LoVo (cell line): Measurements from ENCODE around the gene SEMA4D.

ENCODE experiments used
- DNase-seq: peaks from one replicate; pipeline ENCODE4 v3.0.0-alpha.2; 2016; ENCODE audit warnings: low spot score

SEMA4D gene

DNA sequence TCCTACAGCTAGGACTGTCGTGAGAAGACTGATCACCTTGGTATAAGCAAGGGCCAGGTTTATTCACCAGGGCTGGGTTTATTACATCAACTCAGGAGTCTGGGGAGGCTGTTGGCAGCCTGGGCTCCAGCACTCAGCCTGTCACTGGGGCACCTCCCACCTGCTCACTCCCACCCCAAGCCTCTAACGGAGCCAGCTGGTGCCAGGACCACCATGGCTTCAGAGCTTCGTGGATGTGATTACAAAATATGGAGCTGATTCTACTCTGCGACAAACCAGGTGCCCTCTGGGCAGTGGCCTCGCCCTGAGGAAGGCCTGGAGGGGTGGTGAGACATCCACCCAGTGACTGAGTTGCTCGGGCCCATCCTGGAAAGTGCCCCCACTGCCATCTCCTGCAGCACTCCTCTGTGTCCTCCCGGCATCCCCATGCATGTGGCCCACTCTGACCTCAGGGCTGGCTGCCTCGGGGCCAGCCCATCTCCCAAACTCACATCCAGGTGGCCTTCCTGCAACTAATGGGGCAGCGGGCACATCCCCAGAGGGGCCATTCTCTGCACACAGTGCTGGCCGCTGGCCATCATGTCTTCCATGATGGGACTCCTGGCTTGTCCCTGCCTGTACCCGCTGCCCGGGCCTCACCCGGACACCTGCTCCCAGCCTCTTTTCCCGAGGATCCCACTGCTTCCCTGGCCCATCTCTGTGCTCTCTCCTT lies 130.0 kb downstream of the SEMA4D start:
- no peak for DNase-seq

DNA sequence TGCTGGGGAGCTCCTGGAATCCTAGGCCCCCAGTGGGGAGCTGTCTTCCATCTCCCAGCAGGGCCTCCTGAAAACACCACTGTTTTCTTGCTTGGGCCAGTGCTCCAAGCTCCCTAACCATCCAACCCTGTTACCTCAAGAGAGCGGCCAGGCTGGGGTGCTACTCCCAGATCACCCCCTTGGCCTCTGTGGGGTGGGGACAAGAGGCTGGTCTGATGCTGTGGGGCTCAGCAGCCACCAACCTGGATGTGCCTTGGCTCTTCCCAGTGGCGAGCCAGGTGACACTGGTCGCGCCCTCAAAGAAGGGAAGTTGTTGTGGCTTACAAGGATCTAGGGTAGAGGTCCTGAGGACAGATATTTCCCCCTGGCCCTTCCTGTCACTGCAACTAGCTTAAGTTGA lies 130.6 kb downstream of the SEMA4D start:
- no peak for DNase-seq

DNA sequence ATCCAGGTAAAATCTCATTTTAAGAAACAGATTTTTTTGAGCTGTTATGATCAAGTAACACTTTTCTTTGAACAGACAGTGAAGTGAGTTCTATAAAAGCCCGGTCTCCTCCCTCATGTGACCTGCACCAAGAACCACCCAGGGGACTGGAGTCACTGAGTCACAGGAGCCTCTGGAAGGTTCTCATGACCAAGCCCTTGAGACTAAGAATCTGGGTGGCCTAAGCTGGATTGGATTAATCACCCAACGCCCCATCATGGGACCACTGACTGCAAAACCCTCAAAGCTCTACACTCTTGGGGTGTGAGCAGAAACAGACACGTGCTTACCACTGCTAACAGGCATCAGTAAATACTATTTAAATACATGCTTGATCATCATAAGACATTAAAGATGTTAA lies 131.2 kb downstream of the SEMA4D start:
- DNase-seq: no peak

DNA sequence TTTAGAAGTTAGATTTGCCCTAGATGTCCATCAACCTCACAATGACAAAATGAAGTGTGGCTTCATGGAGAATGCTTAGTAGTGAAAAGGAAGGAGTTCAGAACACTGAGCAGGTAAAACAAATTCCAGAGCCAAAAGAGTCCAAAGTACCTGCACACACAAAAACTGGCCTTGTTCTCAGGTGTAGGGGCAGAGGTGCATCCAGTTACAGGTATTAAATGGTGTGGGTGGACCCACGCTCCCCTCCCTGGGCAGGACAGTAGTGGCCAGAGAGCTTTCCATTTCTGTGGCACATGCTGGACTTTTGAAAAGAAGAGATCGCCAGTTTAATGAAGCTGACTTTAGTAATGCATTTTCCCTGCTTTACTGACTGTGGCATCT lies 132.4 kb downstream of the SEMA4D start:
- no peak for DNase-seq

DNA sequence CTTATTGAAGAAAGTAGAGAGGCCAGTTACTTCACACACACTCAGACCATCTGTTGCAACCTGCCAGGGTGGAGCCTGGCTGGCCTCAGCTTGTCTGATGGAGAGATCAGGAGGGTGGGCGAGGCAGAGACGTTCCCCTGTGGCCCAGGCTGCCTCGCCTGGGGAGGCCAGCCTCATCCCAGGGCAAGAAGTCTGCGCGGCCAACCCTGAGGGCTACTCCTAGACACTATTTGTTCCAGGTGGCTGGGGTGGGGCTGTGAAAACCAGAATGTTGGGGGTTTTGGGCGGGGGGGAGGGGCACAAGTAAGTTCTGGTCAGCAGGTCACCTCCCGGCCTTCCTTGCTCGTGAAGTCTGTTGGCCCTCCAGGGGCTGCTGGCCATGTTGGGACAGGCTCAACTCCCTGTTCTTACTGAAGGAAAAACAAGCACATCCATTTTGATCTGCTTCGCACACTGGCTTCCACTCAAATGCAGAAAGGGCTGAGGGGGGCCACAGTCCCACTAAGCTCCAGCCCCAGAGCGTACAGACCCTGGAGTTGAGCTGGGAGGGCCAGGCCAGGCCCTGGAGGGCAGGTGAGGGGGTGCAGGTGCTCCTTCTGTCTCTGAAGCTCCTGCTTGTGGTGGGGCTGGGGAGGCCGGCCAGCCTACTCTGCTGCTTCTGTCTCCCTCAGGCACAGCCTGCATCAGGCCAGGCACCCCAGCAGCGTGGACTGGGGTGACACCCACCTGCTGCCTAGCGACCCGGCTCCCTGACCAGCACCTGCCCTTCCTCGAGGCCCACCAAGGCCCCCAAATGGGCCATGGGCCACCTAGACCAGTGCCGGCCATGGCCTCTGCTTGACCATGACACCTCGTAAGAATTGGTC lies 133.0 kb downstream of the SEMA4D start:
- DNase-seq: no peak

DNA sequence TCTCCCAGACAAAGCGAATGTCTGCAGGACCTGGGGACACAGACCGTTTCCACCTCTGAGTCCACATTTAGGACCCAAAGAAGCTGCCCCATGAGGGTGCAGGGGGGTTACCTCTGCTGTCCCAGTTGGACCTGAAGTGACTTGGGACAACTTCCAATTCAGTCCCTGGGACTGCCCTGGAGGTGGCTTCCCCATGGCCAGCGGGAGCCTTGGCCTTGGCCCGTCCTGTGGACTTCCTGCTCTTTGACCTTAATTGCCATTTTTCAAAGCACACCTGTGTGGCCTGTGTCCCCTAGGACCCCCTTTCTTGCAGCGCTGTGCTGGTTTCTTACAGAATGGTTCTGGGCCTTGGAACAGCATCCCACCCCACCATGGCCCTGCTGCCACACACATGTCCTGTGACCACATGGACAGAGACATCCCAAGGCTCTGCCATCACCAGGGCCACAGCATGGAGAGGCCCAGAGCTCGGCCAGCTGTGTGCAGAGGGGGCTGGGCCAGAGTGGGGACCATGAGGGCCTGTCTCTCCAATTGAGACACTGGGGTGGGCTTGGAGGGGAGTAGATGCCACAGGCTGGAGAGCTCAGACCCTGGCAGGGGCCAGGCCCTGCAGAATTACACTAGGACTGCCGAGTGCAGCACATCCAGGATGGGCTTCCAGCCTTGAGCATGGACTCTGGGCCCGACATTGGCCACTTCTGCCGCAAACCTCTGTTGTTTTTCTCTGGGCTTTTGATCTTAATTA lies 133.8 kb downstream of the SEMA4D start:
- no peak for DNase-seq

DNA sequence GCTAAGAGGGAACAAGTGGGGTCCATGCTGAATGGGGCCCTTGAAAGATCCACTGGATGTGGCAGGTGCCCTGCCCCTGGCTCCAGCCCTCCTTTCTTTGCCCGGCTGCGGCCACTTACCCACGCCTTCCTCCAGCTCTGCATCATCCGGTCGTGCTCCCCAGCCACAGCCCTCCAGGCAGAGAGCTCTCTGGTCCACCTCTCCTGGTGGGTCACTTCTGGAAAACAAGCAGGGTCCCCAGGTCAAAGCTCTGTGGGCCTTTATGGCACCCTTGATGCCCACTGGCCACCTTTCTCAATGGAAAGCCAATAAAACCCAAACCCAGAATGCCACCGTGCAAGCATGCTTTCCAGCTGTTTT lies 134.6 kb downstream of the SEMA4D start:
- DNase-seq: no peak

DNA sequence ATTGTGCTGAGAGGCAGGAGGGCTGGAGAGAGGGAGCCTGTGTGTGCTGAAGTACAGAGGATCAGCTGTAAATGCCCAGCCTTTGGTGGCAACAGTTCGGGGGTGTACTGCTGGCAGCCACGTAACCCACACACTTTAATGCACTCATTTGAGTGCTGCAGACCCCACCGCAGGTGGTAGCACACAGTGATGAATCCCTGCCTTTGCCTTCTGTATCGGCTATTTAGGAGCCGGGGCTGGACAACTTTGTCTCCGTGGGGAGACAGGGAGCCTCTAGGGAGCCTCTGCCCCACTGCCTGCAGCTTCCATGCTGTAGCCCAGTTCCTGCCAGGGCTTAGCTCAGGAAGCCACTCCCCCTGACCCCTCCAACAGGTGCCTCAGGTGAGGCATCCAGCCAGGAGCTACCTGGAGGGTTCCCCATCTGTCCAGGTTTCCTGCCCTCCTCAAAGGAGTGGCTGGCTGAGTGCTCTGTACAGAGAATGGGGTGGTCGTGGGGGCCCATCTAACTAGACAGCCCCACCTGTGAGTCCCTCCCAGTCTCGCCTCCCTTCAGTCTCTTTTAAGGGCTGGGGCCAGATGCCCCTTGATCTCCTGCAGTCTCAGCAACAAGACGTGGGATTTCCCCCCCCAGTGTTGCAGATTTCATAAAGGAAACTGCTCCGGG lies 135.1 kb downstream of the SEMA4D start:
- DNase-seq: no peak

DNA sequence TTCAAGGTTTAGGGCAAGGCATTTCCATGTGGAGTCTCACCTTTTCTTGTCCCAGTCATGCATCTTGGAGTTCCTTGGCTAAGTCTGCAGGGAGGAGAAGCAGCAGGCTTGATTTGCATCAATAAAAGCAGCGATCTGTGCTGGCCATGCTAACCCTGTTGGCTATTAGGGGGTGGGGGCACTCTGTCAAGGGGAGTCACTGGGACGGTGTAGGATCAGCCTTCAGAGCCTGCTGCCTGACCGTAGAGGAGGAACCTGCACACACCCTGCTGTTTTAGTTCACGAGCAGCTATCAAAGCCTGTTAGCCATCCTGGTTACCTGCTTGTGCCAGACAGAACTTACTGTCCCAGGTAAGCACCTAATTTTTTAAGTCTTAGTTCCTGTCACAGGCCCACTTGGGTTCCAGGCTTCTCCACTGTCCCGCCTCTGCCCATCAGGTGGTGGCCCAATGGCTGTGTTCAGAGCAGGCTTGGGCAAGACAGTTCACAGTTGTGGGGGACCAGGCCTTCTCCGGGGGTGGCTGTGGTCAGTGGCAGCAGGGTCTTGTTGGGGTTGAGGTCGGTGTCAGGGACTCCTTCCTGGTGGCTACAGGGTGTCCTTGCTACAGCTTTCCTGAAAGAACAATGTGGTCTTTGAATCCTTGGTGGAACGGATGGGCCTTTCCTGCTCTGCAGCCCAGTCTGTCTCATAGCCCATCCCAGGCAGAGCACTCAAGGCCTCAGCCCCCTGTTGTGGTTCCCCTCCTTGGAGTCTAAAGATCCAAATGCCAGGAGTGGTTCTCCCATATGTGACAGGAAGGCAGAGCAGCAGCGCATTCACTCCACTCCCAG lies 135.9 kb downstream of the SEMA4D start:
- DNase-seq: no peak

DNA sequence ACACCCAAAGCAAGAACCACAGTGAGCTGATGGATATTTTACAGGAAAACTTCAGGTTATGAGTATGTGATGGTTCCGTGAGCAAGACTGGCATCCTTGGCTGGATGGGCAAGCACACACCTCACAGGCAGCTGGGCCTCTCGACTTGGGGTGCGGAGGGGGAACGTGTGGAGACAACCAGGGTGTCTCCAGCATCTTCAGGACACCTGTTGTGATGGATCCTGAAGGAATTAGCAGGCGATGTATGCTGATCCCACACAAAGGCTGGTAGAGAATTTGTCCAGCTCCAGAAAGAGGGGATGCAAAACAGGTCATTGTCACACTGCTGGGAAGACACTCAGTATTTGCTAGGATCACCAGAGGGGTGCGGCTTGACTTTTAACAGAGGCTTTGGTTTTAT lies 136.9 kb downstream of the SEMA4D start:
- no peak for DNase-seq

DNA sequence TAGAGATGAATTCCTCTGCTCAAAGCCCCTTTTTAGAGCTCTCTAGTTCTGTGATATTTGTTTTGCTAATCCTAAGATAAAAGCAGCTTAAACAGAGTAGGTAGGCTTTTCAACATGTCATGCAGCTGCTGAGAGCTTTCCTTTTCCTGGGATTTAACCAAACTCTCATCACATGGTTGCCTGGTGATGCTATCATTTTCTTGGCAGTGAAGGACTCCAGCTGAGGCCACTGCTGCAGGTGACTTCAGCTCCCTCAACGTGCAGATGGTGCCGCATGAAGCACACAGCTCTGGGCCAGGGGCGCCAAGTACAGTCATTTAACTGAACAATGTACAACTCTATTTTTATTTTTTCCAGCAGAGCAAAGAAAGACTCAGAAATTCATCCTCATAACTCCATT lies 137.4 kb downstream of the SEMA4D start:
- DNase-seq: no peak

DNA sequence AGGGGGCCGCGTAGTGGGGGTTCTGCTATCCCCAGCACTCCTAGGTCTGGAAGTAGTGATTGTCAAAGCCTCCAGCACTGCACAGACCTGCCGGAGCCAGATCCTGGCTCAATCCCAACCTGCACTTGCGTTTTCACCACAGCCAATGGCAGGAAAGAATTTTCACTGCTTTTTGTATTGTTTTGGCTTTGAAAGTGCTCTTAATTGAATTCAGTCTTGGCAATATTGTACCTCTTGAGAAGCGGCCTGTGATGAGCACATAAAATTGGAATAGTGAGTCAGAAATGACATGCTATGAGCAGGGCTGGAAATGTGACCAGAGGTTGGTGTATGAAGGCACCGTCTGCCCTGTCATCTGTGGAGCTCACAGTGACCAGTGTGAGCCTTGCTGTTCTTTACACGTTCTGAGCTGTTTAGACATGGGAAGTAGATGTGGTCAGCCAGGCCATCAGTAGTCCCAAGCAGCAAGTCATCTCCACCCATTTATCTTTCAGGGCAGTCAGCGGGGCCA lies 138.1 kb downstream of the SEMA4D start:
- no peak for DNase-seq

DNA sequence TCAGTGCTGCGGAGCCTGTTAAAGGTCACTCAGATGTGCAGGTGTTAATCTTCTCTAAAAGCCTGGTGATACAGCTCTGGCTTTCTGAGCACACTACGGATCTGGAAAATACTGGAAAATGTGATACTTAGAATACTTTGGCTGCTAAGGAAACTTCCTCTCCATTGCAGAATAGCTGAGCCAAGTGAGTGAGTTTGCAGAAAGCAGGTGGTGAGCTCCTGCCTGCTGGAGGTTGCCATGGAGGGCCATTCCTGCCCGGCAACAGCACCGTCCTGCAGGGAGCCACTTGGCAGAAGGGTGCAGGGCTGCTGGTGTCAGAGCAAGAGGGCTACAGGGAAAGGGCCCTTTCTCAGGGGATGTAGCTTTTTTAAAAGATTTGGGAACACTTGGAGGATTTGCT lies 138.9 kb downstream of the SEMA4D start:
- no peak for DNase-seq

DNA sequence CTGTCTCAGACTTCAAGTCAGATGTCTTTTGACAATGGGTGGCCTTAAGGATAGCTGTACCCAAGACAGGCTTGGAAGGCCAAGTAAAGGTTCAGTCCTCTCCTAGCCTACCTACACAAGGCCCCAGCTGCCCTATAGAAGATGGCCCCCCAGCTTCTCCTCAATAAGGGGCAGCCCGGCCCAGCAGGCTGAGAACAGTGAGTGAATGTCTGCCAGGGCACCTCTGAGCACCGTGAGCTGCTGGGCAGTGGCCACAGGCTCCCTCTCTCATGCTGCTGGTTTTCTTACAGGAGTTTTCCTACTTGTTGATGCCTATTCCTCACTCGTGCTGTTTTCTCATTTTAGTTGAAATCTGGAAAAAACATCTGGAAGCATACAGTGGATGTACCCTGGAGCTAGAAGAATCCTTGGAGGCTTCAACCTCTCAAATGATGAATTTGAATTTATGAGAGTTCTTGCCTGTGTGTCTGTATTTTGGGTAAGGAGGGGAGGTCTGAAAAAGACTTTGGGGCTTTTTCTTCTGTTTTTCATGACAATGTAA lies 139.5 kb downstream of the SEMA4D start:
- DNase-seq: no peak

DNA sequence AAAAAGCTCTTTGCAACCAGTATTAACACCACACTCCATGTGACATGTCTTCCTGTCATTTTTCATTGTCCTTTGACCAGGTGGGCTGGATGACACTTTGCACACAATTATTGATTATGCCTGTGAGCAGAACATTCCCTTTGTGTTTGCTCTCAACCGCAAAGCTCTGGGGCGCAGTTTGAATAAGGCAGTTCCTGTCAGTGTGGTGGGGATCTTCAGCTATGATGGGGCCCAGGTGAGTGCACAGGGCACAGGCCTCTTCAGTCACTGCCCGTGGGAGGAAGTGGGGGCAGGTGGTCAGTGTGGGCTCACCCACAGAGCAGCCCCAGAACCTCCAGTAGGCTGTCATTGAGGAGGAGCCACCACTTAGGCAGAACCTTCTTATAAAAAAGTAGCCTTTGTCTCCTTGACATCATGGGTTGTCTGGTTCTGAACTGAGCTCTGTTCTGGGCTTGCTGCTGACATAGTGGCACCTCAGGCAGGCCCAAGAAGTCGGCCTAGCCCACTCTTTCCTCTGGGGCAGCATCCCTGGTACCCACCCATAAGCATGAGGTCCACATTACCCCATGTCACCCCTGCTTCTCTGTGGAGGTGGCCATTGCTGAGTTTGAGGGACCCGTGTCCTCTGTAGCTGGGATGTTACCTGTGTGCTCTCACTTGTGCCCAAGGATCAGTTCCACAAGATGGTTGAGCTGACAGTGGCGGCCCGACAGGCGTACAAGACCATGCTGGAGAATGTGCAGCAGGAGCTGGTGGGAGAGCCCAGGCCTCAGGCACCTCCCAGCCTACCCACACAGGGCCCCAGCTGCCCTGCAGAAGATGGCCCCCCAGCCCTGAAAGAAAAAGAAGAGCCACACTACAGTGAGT lies 140.3 kb downstream of the SEMA4D start:
- no peak for DNase-seq

DNA sequence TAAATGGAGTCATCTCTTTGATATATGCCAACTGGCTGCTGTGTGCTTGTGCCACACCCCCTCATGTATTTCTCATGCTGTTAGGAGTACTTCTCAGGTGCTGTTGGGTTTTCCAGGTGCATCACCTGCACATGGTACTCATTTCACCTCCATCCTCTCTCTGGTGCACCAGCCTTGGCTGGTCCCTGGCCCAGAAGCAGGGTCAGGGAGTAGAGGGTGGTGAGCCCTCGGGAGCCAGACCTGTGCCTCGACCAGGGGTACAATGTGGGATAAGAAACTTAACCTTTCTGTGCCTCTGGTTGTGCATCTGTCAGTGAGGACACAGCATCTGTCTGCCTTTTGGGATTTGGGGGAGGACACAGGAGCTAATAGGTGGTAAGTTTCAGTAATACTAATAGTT lies 141.1 kb downstream of the SEMA4D start:
- no peak for DNase-seq

DNA sequence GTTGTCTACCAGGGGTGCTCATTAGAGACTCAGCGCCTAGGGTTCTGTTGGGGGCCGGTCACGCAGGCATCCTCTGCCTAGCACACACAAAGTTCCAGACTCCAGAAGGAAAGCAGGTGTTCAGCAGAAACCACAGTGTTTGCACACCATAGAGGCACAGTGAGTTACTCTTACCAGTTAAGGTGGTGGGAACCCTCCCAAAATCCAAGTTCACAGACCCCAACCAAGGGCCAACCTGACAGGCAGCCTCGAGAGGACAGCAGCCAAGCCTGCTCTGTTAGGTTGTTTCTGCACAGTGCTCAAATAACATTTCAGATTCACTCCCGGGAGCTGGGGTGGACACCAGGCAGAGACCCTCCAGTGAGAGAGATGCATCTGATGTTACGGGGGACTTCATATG lies 143.4 kb downstream of the SEMA4D start:
- no peak for DNase-seq

DNA sequence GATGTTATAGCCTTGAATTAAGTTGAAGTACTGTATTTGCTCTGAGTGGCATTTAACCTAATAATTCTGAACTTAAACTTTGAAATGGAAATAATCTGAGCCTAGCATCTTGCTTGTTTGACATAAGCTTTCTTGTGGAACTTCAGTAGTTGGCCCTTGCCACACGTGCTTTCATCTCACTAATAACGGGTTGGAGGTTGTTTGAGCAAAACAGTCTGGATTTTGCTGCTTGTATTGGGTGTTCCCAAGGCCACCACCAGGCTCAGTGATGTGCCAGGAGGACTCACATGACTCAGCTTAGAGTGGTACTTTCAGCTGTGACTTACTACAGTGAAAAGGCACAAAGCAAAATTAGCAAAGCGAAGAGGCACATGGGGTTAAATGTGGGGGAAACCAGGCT lies 143.9 kb downstream of the SEMA4D start:
- no peak for DNase-seq

DNA sequence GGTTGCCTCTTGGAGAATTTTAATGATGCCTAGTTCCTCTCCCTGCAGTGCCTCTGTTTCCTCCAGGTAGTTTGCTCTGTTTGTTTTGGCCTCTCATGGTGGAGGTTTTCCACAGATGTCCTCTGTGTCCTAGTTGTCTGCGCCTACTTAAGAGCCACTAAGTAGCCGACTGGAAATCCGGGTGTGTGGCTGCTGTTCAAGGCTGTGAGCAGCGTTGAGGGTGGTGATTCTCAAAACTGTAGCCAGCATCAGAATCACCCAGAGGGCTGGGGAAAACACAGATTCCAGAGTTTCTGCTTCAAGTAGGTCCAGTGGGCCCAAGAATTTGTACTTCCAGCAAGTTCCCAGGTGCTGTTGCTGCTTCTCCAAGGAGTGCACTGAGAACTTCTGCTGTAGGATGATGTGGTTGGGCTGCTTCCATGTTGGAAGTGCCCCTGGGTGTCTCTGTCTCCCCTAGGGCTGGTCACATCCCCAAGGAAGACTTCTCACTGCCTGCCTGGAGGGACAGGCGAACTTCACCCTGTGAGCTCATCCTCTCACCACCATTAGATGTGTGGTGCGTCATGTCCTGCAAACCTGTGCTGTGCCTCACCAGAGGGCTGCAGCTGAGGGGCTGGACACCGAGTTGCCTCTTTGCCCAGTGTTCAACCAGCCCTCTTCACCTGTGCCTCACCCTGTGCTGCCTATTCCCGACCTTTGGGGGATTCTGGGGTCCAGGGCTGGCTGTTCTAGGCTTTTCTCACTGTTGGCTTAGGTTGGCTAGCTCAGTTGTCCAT lies 144.9 kb downstream of the SEMA4D start:
- DNase-seq: no peak
